Measurements from ENCODE around the gene TNS3.

Gene TNS3

DNA sequence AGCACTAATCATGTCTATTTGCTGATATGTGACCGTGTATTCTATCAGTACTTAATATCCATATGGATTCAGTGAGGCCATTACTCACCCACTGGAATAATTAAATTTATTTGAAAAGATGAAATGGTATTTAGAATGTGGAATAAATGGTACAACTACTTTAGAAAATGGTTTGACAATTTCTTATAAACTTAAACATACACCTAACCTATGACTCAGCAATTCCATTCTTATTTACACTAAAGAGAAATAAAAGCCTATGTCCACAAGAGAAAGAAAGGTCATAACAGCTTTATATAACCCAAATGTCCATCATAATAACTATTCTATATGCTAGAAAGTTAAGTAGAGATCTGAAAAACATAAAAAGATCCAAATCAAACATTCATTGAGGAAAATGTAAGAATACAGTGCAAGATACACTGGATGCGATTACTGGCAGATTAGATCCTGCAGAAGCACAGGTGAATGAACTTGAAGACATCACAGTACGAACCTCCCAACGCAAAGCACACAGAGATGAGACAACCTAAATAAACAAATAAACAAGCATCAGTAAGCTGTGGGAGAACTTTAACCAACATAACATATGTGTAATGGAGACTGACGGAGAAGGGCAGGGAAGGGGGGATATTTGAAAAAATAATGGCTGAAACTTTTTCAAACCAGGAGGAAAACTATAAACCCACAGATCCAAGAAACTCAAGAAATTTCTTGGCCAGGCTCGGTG lies 51.9 kb downstream of the TNS3 start:
- Histone ChIP-seq H3K4me3 (replicated peaks; ENCODE audit: insufficient read depth, low read length) (no peak overlapping the region), H3K27ac (replicated peaks) (no peak overlapping the region), H3K27me3 (ENCODE audit: insufficient read depth, poor library complexity, severe bottlenecking) (no peaks in the 10 kb centered on the region)
- no peak for DNase-seq (ENCODE audit: low read depth in 1 of 2, low spot score in 1 of 2)
- TF ChIP-seq CTCF (IDR thresholded peaks at IDR 0.05; ENCODE audit: insufficient read depth, low read length): no peak
- no peak for TF ChIP-seq REST (IDR thresholded peaks at IDR 0.05; ENCODE audit: insufficient replicate concordance, low read depth)
- no peak for TF ChIP-seq GABPA (IDR thresholded peaks at IDR 0.05; ENCODE audit: low read depth)
- TF ChIP-seq SPI1 (IDR thresholded peaks at IDR 0.05; ENCODE audit: borderline replicate concordance, low read depth): no peak
- TF ChIP-seq POLR2AphosphoS5 (IDR thresholded peaks at IDR 0.05; ENCODE audit: low read depth): no peak

GRCh38 chr7:47529405-47529804 lies 52.5 kb downstream of the TNS3 start:
- Histone ChIP-seq H3K27ac (replicated peaks) (no peak overlapping the region), H3K27me3 (ENCODE audit: insufficient read depth, poor library complexity, severe bottlenecking) (no peaks in the 10 kb centered on the region), H3K4me3 (replicated peaks; ENCODE audit: insufficient read depth, low read length) (no peak overlapping the region)
- DNase-seq (ENCODE audit: low read depth in 1 of 2, low spot score in 1 of 2): no peak
- no peak for TF ChIP-seq GABPA (IDR thresholded peaks at IDR 0.05; ENCODE audit: low read depth)
- no peak for TF ChIP-seq POLR2AphosphoS5 (IDR thresholded peaks at IDR 0.05; ENCODE audit: low read depth)
- TF ChIP-seq SPI1 (IDR thresholded peaks at IDR 0.05; ENCODE audit: borderline replicate concordance, low read depth): no peak

- TF ChIP-seq SPI1 (IDR thresholded peaks at IDR 0.05; ENCODE audit: borderline replicate concordance, low read depth): no peak
- TF ChIP-seq POLR2AphosphoS5 (IDR thresholded peaks at IDR 0.05; ENCODE audit: low read depth): no peak
- no peak for TF ChIP-seq CTCF (IDR thresholded peaks at IDR 0.05; ENCODE audit: insufficient read depth, low read length)
- no peak for TF ChIP-seq REST (IDR thresholded peaks at IDR 0.05; ENCODE audit: insufficient replicate concordance, low read depth)
- H3K27me3 ChIP-seq (ENCODE audit: insufficient read depth, poor library complexity, severe bottlenecking): no peaks in the 10 kb centered on the region
- no peak for DNase-seq (ENCODE audit: low read depth in 1 of 2, low spot score in 1 of 2)
- no peak overlapping the region for H3K4me3 ChIP-seq (replicated peaks; ENCODE audit: insufficient read depth, low read length)
- no peak overlapping the region for H3K27ac ChIP-seq (replicated peaks)
Observed at GRCh38 chr7:47528471-47528870, 53.4 kb downstream of the TNS3 start.

DNA sequence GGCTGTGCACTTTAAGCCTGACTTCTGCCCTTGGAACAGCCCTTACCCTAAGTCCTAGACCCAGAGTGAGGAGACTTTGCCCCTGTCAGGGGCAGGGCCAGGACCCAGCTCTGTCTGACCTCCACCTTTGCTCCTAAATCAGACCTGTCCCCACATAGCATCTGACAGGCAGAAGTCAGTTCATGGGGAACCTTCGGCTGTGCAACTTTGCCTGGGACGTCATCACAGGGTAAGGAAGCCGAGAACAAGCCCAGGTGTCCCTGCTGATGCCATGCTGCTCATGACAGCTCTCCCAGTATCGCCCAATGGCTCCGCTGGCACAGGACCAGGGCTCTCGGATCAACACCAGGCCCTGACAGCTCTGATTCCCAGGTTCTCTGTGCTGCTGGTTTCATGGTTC lies 55.4 kb downstream of the TNS3 start:
- no peak for DNase-seq (ENCODE audit: low read depth in 1 of 2, low spot score in 1 of 2)
- Histone ChIP-seq H3K4me3 (replicated peaks; ENCODE audit: insufficient read depth, low read length) (no peak overlapping the region), H3K27me3 (ENCODE audit: insufficient read depth, poor library complexity, severe bottlenecking) (no peaks in the 10 kb centered on the region), H3K27ac (replicated peaks) (no peak overlapping the region)
- no peak for TF ChIP-seq REST (IDR thresholded peaks at IDR 0.05; ENCODE audit: insufficient replicate concordance, low read depth)
- no peak for TF ChIP-seq GABPA (IDR thresholded peaks at IDR 0.05; ENCODE audit: low read depth)
- no peak for TF ChIP-seq SPI1 (IDR thresholded peaks at IDR 0.05; ENCODE audit: borderline replicate concordance, low read depth)
- no peak for TF ChIP-seq POLR2AphosphoS5 (IDR thresholded peaks at IDR 0.05; ENCODE audit: low read depth)
- no peak for TF ChIP-seq CTCF (IDR thresholded peaks at IDR 0.05; ENCODE audit: insufficient read depth, low read length)

Measured in HL-60 (cell line).